PC-3 (cell line): ENCODE data around the gene STK25.

Experiments
- EZH2 ChIP-seq: fragments of 300-600 bp; sonication (generic); IDR thresholded peaks from one replicate; pipeline ENCODE4 v1.6.1; 2017; ENCODE audit warnings: antibody characterized with exemption, mild to moderate bottlenecking, low read length; ENCODE audit not compliant: unreplicated experiment
- TF ChIP-seq, protein P1 (sequence below): fragments of 300-600 bp; sonication (generic); conservative IDR thresholded peaks from 2 replicates; pipeline ENCODE4 v1.5.1; 2017; ENCODE audit warnings: antibody characterized with exemption, low read depth, mild to moderate bottlenecking, low read length

GRCh38 chr2:241495172-241496002, 13.0 kb downstream of the STK25 start:
- TF ChIP-seq, protein P1, sequence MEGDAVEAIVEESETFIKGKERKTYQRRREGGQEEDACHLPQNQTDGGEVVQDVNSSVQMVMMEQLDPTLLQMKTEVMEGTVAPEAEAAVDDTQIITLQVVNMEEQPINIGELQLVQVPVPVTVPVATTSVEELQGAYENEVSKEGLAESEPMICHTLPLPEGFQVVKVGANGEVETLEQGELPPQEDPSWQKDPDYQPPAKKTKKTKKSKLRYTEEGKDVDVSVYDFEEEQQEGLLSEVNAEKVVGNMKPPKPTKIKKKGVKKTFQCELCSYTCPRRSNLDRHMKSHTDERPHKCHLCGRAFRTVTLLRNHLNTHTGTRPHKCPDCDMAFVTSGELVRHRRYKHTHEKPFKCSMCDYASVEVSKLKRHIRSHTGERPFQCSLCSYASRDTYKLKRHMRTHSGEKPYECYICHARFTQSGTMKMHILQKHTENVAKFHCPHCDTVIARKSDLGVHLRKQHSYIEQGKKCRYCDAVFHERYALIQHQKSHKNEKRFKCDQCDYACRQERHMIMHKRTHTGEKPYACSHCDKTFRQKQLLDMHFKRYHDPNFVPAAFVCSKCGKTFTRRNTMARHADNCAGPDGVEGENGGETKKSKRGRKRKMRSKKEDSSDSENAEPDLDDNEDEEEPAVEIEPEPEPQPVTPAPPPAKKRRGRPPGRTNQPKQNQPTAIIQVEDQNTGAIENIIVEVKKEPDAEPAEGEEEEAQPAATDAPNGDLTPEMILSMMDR: no peak
- no peak for TF ChIP-seq EZH2
